ENCODE results near the gene NXN.

DNA sequence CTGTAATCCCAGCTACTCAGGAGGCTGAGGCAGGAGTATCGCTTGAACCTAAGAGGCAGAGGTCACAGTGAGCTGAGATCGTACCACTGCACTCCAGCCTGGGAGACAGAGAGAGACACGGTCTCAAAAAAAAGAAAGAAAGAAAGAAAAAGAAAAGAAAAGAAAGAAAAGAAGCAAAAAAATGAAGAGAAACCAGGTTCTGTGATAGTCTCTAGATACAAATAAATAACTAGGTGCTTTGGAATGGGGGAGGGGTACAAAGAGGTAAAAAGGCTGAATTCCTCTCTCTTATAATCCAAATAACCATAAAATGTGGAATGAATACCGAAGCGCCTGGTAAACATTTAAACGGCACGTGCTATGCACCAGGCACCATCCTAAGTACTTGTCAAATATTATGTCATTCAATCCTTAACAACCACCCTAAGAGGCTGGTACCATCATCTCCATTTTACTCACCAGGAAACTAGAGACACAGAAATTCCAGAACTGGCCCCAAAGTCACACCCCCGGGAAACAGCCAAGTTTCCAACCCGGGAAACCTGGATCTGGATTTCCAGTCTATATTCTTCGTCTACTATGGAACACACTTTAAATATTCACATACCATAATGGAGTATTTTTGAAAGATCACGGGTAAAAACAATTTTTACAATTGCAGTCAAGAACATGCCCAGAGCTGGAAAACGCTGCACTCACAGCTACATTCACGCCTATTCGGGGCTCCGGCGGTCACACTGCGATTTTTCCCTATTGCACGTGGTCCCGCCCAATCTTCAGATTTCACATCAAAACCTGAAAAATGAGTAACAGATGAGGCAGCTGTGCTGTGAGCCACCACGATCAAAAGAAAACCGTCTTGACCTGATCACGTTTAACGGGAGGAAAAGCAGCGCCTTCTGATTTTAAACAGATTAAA lies 10.5 kb downstream of the NXN start:
- TF ChIP-seq POLR2AphosphoS5 (IDR thresholded peaks at IDR 0.05; ENCODE audit: insufficient read depth in 1 of 2, low read depth in 1 of 2) (no peak), POLR2A (IDR thresholded peaks at IDR 0.05) (no peak)
- TF ChIP-seq, protein P1, sequence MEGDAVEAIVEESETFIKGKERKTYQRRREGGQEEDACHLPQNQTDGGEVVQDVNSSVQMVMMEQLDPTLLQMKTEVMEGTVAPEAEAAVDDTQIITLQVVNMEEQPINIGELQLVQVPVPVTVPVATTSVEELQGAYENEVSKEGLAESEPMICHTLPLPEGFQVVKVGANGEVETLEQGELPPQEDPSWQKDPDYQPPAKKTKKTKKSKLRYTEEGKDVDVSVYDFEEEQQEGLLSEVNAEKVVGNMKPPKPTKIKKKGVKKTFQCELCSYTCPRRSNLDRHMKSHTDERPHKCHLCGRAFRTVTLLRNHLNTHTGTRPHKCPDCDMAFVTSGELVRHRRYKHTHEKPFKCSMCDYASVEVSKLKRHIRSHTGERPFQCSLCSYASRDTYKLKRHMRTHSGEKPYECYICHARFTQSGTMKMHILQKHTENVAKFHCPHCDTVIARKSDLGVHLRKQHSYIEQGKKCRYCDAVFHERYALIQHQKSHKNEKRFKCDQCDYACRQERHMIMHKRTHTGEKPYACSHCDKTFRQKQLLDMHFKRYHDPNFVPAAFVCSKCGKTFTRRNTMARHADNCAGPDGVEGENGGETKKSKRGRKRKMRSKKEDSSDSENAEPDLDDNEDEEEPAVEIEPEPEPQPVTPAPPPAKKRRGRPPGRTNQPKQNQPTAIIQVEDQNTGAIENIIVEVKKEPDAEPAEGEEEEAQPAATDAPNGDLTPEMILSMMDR (IDR thresholded peaks at IDR 0.05) = no peak
